ENCODE results near the gene MYO15A. TPM values are rescaled to one million over a fixed set of nuclear protein-coding genes. Genes with fewer than 3 reads are reported as not detected.

The MYO15A gene
- total RNA-seq, 1 donor from 2014 or later = 1.6 TPM

DNA sequence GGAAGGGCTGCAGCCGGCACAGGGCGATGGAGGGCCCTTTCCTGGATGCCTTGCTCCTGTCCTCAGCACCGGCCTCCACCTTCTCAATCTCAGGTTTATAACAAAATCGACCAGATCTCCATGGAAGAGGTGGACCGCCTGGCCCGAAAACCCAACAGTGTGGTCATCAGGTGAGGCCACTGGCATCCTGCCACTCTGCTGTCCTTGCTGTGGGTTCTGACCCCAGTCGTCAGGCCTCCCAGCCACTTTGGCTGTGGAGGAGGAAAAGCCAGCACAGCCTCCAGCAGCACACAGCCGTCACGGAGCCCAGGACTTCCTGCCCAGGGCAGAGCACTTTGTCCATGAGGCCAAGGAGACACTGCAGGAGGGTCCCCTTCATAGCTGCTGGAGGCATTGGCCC, 6.7 kb upstream of the MYO15A start:
- H3K9me3 Mint-ChIP-seq (ENCODE audit: unreplicated experiment) = no peaks in the 10 kb centered on the region
- H3K4me3 Mint-ChIP-seq (ENCODE audit: unreplicated experiment) = no peak overlapping the region
- H3K27ac Mint-ChIP-seq (ENCODE audit: unreplicated experiment) = no peak overlapping the region
- TF ChIP-seq CTCF (IDR thresholded peaks at IDR 0.05; ENCODE audit: unreplicated experiment) = no peak
- no peaks in the 10 kb centered on the region for H3K4me1 Mint-ChIP-seq (ENCODE audit: unreplicated experiment)
- no peak for DNase-seq (ENCODE audit: low spot score)
- H3K36me3 Mint-ChIP-seq (ENCODE audit: low read depth, unreplicated experiment) = peaks cover 13% of the 10 kb centered on the region
- peaks cover 4% of the 10 kb centered on the region for H3K27me3 Mint-ChIP-seq (ENCODE audit: unreplicated experiment)

DNA sequence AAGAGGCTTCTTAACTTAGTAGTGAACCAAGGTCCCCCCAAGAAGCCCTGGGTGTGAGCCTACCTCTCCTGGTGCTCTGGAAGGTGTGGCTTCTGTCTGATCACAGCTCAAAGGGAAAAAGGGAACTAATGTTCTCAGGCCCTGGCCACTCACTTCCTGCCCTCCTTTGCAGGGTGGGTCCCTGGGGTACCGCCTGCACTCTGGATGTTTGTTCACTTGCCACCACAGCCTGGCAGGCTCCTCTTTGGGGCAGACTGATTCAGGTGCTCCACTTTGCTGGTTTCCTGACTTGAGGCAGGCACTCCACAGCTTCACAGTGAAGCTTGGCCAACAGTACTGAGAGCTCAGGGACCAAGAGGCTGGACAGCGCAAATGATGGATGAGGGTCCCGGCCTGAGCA, 5.9 kb upstream of the MYO15A start:
- Mint-ChIP-seq H3K4me3 (ENCODE audit: unreplicated experiment) (no peak overlapping the region), H3K27me3 (ENCODE audit: unreplicated experiment) (peaks cover 6% of the 10 kb centered on the region), H3K27ac (ENCODE audit: unreplicated experiment) (no peak overlapping the region), H3K4me1 (ENCODE audit: unreplicated experiment) (no peaks in the 10 kb centered on the region), H3K36me3 (ENCODE audit: low read depth, unreplicated experiment) (peaks cover 15% of the 10 kb centered on the region), H3K9me3 (ENCODE audit: unreplicated experiment) (no peaks in the 10 kb centered on the region)
- no peak for DNase-seq (ENCODE audit: low spot score)
- no peak for TF ChIP-seq CTCF (IDR thresholded peaks at IDR 0.05; ENCODE audit: unreplicated experiment)

DNA sequence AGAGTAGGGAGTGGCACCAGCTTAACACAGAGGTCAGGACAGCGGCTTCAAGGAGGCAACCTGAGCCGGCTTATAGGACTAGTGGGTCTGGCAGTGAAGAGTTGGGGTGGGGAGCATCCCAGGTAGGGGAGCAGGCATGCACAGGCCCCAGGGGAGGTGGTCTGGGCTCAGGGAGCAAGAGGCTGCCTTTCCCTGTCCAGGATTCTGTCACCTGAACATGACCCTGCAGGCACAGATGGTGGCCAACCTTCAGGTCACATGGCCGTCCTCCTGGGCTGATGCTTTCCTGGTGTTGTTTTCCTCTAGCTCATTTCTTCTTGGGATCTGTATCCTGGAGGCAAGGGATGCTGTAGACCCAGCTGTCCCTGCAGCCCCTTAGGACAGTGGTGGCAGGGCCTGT, 3.5 kb upstream of the MYO15A start:
- Mint-ChIP-seq H3K27ac (ENCODE audit: unreplicated experiment) (no peak overlapping the region), H3K27me3 (ENCODE audit: unreplicated experiment) (peaks cover 9% of the 10 kb centered on the region), H3K36me3 (ENCODE audit: low read depth, unreplicated experiment) (peaks cover 11% of the 10 kb centered on the region), H3K9me3 (ENCODE audit: unreplicated experiment) (no peaks in the 10 kb centered on the region), H3K4me1 (ENCODE audit: unreplicated experiment) (no peaks in the 10 kb centered on the region), H3K4me3 (ENCODE audit: unreplicated experiment) (no peak overlapping the region)
- TF ChIP-seq CTCF (IDR thresholded peaks at IDR 0.05; ENCODE audit: unreplicated experiment) = no peak
- no peak for DNase-seq (ENCODE audit: low spot score)

DNA sequence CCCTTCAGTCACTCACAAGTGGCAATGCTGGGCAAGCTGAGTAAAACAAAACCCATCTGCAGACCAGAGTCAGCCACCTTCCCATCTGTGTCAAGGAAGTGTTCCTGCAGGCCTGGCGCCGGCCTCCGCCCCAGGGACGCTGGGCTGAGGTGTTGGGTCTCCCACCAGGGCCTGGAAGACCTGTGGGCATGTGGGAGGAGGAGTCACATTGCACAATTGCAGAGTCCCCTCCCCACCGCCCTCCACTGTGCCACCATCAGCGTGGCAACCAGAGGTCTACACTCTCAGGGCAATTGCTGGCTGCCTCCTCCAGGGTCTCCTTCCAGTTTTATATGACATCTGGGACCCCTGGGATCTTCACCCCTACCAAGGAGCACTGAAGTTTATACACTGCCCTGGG, 3.0 kb upstream of the MYO15A start:
- Mint-ChIP-seq H3K27ac (ENCODE audit: unreplicated experiment) (no peak overlapping the region), H3K4me1 (ENCODE audit: unreplicated experiment) (no peaks in the 10 kb centered on the region), H3K4me3 (ENCODE audit: unreplicated experiment) (no peak overlapping the region), H3K27me3 (ENCODE audit: unreplicated experiment) (peaks cover 9% of the 10 kb centered on the region), H3K36me3 (ENCODE audit: low read depth, unreplicated experiment) (peaks cover 11% of the 10 kb centered on the region), H3K9me3 (ENCODE audit: unreplicated experiment) (no peaks in the 10 kb centered on the region)
- DNase-seq (ENCODE audit: low spot score) = no peak
- no peak for TF ChIP-seq CTCF (IDR thresholded peaks at IDR 0.05; ENCODE audit: unreplicated experiment)

DNA sequence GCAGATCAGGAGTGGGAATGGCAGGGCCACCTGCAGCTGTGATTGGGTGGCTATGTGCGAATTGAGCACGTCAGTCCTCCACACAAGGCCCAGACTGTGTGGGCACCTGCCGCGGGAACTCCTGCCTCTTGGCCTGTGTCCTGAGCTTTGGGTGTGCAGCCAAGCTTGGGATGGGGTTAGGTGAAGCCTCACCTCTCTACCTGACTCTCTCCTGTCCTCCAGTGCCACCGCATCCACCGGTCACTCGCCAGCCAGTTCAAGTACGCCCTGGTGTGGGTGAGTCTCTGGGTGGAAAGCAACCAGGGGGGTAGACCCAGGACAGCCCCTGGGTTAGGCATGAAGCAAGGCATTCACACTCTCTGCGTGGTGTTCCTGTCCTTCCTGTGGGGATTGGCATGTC, 2.3 kb upstream of the MYO15A start:
- H3K4me3 Mint-ChIP-seq (ENCODE audit: unreplicated experiment) = no peak overlapping the region

More for the DNA sequence above, 2.3 kb upstream of the MYO15A start:
- TF ChIP-seq CTCF (IDR thresholded peaks at IDR 0.05; ENCODE audit: unreplicated experiment) = no peak
- peaks cover 11% of the 10 kb centered on the region for H3K36me3 Mint-ChIP-seq (ENCODE audit: low read depth, unreplicated experiment)
- H3K27ac Mint-ChIP-seq (ENCODE audit: unreplicated experiment) = no peak overlapping the region
- peaks cover 9% of the 10 kb centered on the region for H3K27me3 Mint-ChIP-seq (ENCODE audit: unreplicated experiment)
- no peaks in the 10 kb centered on the region for H3K4me1 Mint-ChIP-seq (ENCODE audit: unreplicated experiment)
- DNase-seq (ENCODE audit: low spot score) = no peak
- H3K9me3 Mint-ChIP-seq (ENCODE audit: unreplicated experiment) = no peaks in the 10 kb centered on the region
